Stimulated activated CD8-positive, alpha-beta memory T cell treated with anti-CD3 and anti-CD28 coated beads, Interleukin-7, amount 100 ng/mL, for 24 hours (primary cell): ENCODE results near the gene CCM2.

ENCODE experiments used
- DNase-seq: peaks from one replicate; pipeline ENCODE4 v3.0.0-alpha.2; 2020; ENCODE audit warnings: low read depth

Gene CCM2

DNA sequence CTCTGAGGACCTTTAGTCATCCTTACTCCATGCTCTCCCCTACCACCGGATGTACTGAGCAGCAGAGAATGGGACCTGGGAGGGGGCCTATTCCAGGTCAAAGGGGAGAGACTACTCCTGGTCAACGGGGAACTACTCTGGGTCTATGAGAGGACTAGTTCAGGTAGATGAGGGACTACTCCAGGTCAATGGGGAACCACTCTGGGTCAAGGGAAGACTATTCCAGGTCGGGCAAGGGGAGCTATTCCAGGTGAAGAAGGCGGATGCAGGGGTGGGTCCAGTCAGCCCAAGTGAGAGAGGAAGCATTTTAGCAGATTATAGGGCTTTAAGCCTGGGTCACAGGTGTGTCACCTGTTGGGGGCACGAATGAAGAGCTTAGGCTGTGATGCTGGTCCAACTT lies 35.4 kb downstream of the CCM2 start:
- no peak for DNase-seq

DNA sequence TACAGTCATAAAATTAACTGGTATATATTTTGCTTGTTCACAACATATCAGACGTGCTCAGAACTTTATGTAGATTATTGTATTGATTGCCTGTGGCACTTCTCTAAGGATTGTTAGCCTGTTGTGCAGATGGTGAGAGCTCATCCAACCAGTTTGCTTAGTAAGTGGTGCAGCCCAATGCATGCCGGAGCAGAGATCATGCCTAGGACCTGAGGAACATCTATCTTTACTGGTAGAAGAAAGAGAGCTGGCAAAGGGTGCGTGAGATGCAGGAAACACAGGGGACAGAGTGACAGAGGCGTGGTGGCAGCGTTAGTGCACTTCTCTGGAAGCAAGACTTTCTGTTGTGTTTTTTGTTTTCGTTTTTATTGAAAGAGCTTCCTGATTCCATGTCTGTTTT lies 35.9 kb downstream of the CCM2 start:
- DNase-seq, result no peak

DNA sequence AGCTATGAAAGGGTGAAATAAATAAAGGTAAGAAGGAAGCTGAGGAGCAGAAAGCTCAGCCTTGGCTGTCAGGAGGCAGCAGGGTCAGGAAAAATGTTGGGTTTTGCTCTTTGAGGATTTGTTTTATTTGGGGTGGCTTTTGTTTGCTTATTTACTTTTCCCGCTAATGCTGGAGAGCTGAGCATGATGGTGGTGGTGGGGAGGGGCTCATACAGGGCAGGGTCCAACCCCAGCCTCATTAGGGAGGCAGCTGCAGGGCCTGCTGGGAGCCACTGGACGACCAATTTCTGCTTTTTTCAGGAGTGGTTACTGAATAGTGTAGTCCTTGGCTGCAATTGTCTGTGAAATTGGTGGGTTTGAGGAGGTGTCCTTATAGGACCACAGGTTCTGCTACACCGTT lies 36.3 kb downstream of the CCM2 start:
- no peak for DNase-seq

DNA sequence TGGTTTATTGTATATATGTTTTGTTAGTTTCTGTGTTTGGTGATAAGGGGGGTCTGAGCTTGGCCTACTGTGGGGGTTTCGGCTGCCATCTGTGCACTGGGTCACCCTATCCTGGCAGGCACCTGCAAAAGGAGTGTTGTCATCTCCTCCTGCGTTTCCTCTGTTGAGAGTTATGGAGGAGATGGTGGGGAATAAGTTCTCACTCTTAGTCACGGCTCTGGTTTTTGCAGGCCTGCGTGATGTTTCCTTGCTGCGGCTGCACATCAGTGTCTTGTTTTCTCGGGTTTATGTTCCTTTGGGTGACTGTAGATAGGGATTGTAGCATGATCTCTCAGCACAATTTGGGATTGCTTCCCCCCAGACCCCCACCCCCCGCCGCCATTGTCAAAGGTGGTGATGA lies 36.8 kb downstream of the CCM2 start:
- no peak for DNase-seq

DNA sequence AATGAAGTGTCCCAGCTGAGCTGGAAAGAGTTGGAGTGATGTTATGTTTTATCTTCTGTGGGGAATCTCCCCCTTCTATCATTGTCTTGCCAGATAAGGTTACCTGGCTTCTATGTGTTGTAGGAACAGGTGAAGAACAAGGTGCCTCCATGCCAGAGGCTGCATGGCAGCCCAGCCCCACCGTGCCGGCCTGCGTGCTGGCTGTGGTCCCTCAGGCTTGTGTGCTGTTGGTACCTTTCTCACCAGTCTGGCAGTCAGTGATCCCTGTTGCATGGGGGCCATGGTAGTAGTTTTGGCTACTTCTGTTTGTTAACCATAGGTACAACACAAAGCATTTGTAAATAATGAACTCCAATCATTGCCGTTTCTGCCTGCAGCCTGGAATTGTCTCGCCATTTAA lies 37.9 kb downstream of the CCM2 start:
- DNase-seq, result no peak

DNA sequence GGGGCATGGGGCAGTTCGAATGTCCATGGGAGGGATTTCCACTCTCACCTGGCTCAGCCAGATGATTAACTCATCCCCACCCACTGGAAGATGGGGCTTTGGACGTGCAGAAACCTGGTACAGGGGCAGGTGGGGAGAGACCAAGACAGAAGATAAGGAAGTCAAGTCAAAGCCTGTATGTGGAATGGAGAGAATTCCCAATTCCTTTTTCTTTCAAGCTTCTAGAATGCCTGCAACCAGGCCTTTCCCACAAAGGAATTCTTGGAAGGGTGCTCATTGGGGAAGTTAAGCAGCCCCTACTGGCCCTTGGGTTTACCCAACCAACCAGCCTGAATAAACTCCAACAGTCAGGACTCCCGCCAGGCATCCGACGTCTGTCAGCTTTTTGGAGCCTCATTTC lies 39.1 kb downstream of the CCM2 start:
- no peak for DNase-seq

DNA sequence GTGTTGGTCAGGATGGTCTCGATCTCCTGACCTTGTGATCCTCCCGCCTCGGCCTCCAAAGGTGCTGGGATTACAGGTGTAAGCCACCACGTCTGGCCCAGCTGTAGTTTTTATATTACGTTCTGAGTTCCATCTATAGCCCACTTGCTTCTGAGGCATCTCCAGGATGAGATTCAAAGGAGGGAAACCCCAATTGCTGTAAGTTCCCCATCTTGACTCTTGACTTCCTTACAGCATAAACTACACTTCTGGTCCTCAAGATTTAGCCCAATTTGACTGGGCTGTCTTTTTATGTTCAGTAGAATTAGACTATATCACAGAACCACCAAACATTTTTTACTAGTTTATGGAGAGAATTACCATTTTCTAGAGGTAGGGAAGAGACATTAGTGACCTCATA lies 44.3 kb downstream of the CCM2 start:
- DNase-seq, result no peak

DNA sequence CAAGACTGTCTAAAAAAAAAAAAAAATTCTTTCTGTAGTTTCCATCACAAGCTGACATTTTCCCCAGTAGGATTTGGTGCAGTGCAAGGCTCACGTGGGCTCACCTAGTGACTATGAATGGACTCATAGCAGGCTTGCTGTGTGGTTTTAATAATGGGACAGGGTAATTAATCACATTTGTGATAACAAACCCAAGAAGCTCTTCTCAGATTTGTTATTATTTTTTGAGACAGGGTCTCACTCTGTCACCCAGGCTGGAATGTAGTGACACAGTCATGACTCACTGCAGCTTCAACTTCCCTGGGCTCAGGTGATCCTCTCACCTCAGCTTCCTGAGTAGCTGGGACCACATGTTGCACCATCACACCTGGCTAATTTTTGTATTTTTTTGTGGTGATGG lies 48.7 kb downstream of the CCM2 start:
- no peak for DNase-seq

DNA sequence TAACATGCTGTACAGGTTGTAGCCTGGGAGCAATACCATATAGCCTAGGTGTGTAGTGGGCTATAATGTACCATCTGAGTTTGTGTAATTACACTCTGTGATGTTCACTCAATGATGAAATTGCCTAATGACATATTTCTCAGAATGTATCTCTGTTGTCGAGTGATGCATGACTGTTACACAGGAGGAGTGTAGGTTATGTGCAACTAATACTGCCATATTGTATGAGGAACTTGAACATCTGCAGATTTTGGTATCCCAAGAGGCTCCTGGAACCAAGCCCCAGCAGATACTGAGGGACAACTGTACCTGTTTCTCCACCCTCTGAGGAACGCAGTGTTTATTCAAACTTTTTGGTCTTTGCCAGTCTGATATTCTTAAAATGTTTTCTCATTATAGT lies 50.2 kb downstream of the CCM2 start:
- DNase-seq, result no peak

DNA sequence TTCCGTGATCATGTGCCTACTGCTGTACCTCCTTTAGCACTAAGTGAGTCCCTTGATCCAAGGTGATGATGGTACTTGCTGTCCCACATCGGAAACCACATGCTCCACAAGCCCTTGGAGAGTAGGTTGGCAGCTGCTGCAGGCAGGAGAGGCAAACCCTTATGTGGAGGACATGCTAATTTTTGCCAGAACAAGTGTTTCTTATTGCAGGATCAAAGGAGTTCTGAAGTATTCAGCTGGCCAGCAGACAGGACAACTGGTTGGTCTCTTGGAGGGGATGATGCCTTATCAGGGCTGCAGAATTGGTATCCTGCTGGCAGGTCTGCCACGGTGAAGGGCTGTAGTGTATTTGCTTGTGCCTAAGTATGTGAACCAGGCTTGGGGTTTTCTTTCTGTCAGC lies 52.0 kb downstream of the CCM2 start:
- no peak for DNase-seq

DNA sequence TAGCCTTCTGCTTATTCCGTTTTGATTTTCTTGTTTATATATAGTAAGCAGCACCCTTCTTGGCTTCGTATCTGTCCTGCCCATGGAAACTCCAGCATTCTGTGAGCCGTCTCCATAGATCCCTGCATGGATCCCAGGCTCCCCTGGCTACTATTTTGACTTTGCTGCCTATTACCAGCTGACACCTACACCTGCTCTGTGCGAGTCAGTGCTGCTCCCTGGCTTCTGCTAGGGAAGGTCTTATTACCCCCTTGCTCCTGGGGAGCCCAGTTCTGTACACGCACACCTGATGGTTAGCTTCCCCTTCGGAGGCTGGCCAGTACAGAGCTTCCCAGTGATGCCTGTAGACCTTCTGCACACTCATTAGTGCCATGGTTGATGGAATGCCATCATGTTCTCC lies 53.4 kb downstream of the CCM2 start:
- no peak for DNase-seq

DNA sequence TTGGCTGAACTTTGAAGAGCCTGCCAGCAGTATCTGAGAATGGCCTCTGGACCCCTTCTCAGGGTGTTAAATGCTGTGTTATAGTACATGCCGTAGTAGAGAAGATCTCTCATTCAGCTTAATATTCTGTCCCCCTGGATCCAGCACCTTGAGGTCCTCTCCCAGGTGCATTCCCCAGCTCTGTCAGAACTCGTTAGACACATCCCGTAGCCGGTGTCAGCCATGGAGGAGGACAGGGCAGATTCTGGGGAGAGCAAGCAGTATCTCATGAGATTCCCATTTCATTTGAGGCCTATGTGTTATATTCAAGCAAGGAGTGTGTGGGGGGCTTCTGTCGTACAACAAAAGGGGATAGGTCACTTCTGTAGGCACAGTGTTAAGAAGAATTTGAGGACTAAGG lies 53.9 kb downstream of the CCM2 start:
- DNase-seq, result no peak

DNA sequence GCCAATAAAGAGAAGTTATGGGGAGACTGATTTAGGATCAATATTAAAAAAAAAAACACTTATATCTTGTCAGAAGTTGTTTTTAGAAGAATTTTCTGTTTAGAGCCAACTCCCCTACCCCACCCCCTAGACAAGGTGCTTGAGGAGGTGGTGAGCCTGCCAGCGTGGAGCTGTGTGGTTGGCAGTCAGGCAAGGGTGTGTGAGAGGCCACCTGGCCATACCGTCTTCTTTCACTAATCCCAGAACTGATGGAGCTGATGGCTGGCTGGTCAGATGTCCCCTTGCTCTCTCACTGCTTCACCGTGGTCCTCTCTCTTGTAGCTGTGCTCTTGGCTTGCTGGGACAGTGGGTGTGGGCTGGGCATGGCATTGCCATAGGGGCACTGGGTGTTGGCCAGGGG lies 54.4 kb downstream of the CCM2 start:
- no peak for DNase-seq

DNA sequence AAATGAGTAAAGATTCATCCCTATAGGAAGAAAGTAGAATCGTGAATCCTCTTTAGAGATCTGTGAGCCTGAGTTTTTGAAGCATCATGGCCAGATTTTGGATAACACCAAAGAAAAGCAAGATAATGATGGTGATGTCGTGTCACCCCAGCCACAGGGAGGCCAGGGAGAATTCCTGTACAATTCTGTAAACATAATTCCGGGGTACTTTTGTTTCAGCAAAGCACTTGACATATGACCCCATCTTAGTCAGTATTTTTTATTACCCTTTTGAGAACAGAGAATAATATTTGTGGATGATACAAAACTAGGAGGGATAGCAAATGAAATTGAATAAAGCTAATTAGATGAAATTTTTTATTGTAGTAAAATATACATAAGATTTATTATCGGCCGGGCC lies 55.0 kb downstream of the CCM2 start:
- no peak for DNase-seq

DNA sequence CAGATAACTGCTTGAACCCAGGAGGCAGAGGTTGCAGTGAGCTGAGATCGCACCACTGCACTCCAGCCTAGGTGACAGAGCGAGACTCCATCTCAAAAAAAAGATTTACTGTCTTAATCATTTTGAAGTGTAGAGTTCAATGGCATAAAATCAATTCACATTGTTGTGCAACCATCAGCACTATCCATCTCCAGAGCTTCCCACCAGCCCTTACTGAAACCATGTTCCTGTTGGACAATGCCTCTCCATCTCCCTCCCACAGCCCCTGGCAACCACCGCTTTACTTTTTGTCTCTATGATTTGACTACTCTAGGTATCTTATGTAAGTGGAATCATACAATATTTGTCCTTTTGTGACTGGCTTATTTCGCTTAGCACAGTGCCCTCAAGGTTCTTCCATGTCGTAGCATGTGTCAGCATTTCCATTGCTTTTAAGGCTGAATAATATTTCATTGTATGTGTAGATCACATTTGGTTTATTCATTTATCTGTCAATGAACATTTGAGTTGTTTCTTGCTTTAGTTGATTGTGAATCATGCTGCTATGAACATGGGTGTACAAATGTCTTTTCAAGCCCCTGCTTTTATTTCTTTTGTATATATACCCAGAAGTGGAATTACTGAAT lies 55.7 kb downstream of the CCM2 start:
- DNase-seq, result no peak

DNA sequence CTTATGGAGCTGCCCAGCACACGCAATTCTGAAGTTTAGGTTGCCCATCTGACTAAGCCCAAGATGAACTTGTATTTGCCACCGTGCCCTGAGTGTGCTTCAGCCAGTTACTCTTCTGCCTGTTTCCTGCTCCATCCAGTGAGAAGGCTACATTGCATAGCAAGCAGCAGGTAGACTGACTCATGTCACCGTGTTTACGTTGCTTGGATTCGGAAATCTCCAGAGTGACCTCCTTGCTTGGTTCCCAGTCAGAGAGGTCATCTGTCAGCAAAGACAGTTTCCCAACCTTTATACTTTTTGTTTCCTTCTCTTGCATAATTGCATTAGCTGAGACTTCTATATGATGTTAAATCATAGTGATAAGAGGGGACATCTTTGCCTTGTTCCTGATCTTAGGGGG lies 57.9 kb downstream of the CCM2 start:
- no peak for DNase-seq

DNA sequence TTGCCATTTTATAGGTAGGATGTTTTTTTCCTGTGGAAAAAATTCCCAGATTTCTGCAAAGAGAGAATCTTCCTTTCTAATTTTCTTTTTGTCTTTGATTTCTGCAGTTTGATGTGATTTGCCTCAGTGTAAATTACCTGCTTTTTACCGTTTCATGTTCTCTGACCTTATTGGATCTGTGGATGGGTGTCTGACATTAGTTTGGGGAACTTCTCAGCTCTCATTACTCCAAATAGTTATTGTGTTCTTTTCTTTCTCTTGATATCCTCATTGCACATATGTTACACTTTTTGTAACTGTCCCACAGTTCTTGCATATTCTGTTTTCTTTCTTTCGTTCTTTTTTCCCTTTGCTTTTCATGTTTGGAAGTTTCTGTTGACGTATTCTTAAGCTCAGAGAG lies 60.3 kb downstream of the CCM2 start:
- no peak for DNase-seq

DNA sequence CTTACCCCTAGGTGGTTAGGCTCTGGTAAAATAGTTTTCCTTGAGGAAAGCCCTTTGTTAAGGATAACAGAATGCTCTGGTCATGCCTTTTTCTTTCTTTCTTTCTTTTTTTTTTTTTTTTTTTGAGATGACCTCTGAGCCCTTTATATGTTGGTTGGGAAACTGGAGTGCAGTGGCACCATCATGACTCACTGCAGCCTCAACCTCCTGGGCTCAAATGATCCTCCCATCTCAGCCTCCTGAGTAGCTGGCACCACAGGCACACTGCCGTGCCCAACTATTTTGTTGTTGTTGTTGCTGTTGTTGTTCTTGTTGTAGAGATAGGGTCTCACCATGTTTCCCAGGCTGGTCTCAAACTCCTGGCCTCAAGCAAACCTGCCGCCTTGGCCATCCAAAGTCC lies 61.4 kb downstream of the CCM2 start:
- no peak for DNase-seq

DNA sequence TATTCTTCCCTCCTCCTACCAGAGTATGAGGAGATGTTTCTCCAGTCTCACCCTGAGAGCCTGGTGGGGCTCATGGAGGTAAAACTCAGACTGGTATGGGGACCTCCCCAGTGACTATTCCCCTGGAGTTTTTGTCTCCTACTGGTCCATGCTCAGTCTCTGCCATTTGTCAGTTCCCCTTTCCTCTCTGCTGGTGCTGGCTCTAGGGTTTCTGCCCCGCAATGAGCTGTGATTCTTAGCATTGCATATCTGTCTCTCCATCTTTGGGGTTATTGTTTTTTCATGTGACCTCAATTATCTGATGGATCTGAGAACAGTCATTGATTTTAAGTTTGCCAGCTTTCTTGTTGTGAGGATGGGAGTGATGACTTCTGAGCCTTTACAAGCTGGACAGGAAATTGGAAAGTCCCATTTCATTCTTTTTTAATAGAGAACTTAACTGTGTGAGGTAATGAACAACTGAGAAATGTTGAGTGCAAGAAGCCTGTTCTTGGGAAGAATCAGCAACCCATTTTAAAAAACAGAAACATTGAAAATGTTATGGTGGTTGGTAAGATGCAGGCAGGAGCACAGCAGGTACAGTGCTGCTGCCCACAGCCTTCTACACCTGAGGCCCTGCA lies 61.9 kb downstream of the CCM2 start:
- no peak for DNase-seq

DNA sequence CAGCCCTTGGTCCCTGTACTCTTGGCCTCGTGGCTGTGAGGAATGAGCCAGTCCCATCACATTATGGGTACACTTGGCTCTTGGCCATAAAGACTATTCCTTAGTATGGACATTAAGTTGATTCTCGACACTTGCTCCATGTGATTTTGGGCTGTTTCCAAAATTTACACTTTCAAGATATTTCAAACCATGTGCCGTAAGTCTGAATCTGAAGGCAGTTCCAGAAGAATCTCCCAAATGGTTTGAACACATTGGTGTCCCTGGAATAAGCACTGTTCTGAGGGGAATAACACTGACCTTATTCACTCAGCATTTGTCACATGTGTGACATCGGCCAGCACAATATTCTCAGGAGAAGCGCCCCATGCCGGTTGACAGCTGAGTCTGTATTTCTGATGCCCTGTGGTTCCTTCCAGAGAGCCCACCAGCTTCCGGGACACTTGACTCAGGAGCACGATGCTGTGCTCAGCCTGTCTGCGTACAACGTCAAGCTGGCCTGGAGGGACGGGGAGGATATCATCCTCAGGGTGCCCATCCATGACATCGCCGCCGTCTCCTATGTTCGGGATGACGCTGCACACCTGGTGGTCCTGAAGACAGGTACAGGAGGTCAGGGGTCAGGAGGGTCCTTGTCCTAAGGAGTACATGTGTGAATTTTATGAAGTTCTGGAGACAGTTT lies 64.2 kb downstream of the CCM2 start:
- no peak for DNase-seq

DNA sequence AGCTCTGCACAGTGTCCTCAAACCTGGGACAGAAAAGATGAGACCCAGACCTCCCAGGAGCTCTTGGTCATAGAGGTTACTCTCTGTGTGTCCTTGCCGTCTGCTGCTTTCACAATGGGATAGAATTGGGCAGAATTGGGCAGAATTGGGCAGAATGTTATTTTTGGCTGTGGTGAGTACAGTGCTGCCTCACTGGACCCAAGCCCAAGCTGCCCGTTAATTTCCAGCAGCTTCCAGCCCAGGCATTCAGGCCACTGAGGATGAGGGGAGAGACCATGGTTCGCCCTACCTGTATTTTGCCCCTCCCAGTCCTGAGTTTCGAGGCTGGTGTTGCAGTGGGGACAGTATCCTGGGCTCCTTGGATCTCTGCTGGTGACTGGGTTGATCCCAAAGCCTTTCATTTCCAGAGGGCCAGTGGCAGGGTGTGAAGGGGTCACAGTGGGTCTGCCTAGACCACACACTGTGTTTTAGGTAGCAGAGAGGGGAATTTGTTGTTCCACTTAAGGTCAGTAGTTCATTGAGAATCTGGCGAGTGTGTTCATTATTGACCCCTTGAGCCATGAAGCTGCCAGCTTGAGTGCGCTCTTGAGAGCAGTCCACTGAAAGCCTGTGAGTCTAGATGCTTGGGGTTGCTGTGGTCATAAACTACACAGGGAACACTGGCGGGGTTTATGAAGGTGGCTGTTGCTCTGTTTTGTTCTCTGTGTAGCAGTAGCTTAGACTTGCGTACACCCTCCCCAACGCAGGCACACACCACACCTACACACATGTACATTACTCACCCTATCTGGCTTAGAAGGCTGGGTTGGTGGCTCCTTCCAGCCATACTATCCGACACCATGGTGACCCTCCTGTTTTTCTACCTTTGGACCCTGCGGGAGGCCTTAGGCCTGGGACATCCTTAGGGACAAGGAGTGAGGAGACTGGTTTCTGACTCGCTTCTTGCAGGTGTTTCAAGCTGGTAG lies 65.3 kb downstream of the CCM2 start:
- no peak for DNase-seq

DNA sequence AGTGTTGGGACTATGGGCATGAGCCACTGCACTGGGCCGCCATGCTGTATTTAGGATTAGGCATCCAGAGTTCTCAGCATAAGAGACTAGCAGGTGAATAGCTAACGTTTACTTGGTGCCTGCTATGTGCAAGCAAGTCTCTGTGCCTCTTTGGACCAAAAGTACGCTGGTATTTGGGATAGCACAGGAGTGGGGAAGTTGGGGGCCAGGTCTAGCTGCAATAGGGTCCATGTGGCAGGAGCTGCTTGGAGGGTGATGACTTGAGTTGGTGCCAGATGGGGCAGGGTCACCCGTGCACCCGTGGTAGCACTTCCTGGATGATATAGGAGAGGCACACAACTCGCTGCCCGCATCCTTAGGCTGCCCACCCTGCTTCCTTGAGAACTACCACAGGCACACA lies 66.4 kb downstream of the CCM2 start:
- no peak for DNase-seq

DNA sequence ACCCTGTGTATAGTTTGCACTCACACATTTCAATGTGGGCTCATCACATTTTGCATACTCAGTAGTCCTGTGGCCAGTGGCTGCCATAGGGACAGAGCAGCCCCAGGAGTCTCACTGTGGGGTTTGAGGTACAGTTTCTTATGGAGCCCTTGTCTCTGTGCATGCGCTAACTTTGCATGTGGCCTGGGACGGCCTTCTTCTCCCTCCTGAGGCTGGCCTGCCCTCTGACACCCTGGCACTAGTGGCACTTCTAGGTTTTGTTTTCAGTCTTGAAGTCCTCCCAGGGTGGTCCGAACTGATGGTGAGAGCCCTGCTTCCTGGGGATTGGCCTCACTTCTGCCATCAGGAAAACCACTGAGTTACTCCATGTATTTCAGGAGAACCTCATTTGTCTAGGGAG lies 67.6 kb downstream of the CCM2 start:
- no peak for DNase-seq
